Measurements from ENCODE around the gene AGBL1.

AGBL1 gene

GRCh38 chr15:86917361-86917671, 837.6 kb downstream of the AGBL1 start:
- H3K9me3 ChIP-seq (ENCODE audit: insufficient read depth, low read length, severe bottlenecking): no peaks in the 10 kb centered on the region
- H3K4me1 ChIP-seq (ENCODE audit: insufficient read depth, low read length): no peaks in the 10 kb centered on the region
- no peak overlapping the region for H2AFZ ChIP-seq (ENCODE audit: low read depth, low read length)
- no peak for DNase-seq
- H4K20me1 ChIP-seq (ENCODE audit: insufficient read depth, low read length): no peaks in the 10 kb centered on the region
- no peak overlapping the region for H3K4me3 ChIP-seq (ENCODE audit: low read depth in 1 of 2, low read length in 2 of 2)
- TF ChIP-seq CTCF (IDR thresholded peaks at IDR 0.05; ENCODE audit: borderline replicate concordance, extremely low read depth, low read length, poor library complexity, severe bottlenecking) (no peak), EZH2 (IDR thresholded peaks at IDR 0.05; ENCODE audit: borderline replicate concordance, low read depth, low read length, severe bottlenecking) (no peak)
- no peak overlapping the region for H3K27ac ChIP-seq (ENCODE audit: low read length)
- no peaks in the 10 kb centered on the region for H3K36me3 ChIP-seq (ENCODE audit: insufficient read depth, low read length)
- H3K4me2 ChIP-seq (ENCODE audit: insufficient read depth, low read length): no peak overlapping the region
- no peak for ATAC-seq (ENCODE audit: insufficient read depth, low read depth)
- H3K9ac ChIP-seq (ENCODE audit: low read depth, low read length): no peak overlapping the region
- H3K27me3 ChIP-seq (ENCODE audit: insufficient read depth, low read length, poor library complexity): no peaks in the 10 kb centered on the region
- no peaks in the 10 kb centered on the region for H3K79me2 ChIP-seq (ENCODE audit: insufficient read depth, low read length)

GRCh38 chr15:86919581-86919980, 839.9 kb downstream of the AGBL1 start:
- Histone ChIP-seq H3K4me3 (ENCODE audit: low read depth in 1 of 2, low read length in 2 of 2) (no peak overlapping the region), H3K27ac (ENCODE audit: low read length) (no peak overlapping the region), H4K20me1 (ENCODE audit: insufficient read depth, low read length) (no peaks in the 10 kb centered on the region), H3K4me1 (ENCODE audit: insufficient read depth, low read length) (no peaks in the 10 kb centered on the region), H3K9ac (ENCODE audit: low read depth, low read length) (no peak overlapping the region), H3K9me3 (ENCODE audit: insufficient read depth, low read length, severe bottlenecking) (no peaks in the 10 kb centered on the region), H3K4me2 (ENCODE audit: insufficient read depth, low read length) (no peak overlapping the region), H3K36me3 (ENCODE audit: insufficient read depth, low read length) (no peaks in the 10 kb centered on the region), H2AFZ (ENCODE audit: low read depth, low read length) (no peak overlapping the region), H3K27me3 (ENCODE audit: insufficient read depth, low read length, poor library complexity) (no peaks in the 10 kb centered on the region), H3K79me2 (ENCODE audit: insufficient read depth, low read length) (no peaks in the 10 kb centered on the region)
- ATAC-seq (ENCODE audit: insufficient read depth, low read depth) (no peak), DNase-seq (no peak)
- TF ChIP-seq EZH2 (IDR thresholded peaks at IDR 0.05; ENCODE audit: borderline replicate concordance, low read depth, low read length, severe bottlenecking) (no peak), CTCF (IDR thresholded peaks at IDR 0.05; ENCODE audit: borderline replicate concordance, extremely low read depth, low read length, poor library complexity, severe bottlenecking) (no peak)

GRCh38 chr15:86929461-86929860, 849.8 kb downstream of the AGBL1 start:
- no peaks in the 10 kb centered on the region for H3K79me2 ChIP-seq (ENCODE audit: insufficient read depth, low read length)
- H3K4me2 ChIP-seq (ENCODE audit: insufficient read depth, low read length): no peak overlapping the region
- DNase-seq: no peak
- H3K4me3 ChIP-seq (ENCODE audit: low read depth in 1 of 2, low read length in 2 of 2): no peak overlapping the region
- ATAC-seq (ENCODE audit: insufficient read depth, low read depth): no peak
- H2AFZ ChIP-seq (ENCODE audit: low read depth, low read length): no peak overlapping the region
- H3K27ac ChIP-seq (ENCODE audit: low read length): no peak overlapping the region
- no peaks in the 10 kb centered on the region for H3K27me3 ChIP-seq (ENCODE audit: insufficient read depth, low read length, poor library complexity)
- H4K20me1 ChIP-seq (ENCODE audit: insufficient read depth, low read length): no peaks in the 10 kb centered on the region
- no peaks in the 10 kb centered on the region for H3K4me1 ChIP-seq (ENCODE audit: insufficient read depth, low read length)
- H3K9me3 ChIP-seq (ENCODE audit: insufficient read depth, low read length, severe bottlenecking): no peaks in the 10 kb centered on the region
- H3K36me3 ChIP-seq (ENCODE audit: insufficient read depth, low read length): no peaks in the 10 kb centered on the region
- no peak overlapping the region for H3K9ac ChIP-seq (ENCODE audit: low read depth, low read length)
- no peak for TF ChIP-seq EZH2 (IDR thresholded peaks at IDR 0.05; ENCODE audit: borderline replicate concordance, low read depth, low read length, severe bottlenecking)
- no peak for TF ChIP-seq CTCF (IDR thresholded peaks at IDR 0.05; ENCODE audit: borderline replicate concordance, extremely low read depth, low read length, poor library complexity, severe bottlenecking)

GRCh38 chr15:86932456-86932855, 852.8 kb downstream of the AGBL1 start:
- Histone ChIP-seq H3K9me3 (ENCODE audit: insufficient read depth, low read length, severe bottlenecking) (no peaks in the 10 kb centered on the region), H3K27ac (ENCODE audit: low read length) (no peak overlapping the region), H3K4me2 (ENCODE audit: insufficient read depth, low read length) (no peak overlapping the region), H3K27me3 (ENCODE audit: insufficient read depth, low read length, poor library complexity) (no peaks in the 10 kb centered on the region), H3K36me3 (ENCODE audit: insufficient read depth, low read length) (no peaks in the 10 kb centered on the region), H3K79me2 (ENCODE audit: insufficient read depth, low read length) (no peaks in the 10 kb centered on the region), H3K4me1 (ENCODE audit: insufficient read depth, low read length) (no peaks in the 10 kb centered on the region), H4K20me1 (ENCODE audit: insufficient read depth, low read length) (no peaks in the 10 kb centered on the region), H3K4me3 (ENCODE audit: low read depth in 1 of 2, low read length in 2 of 2) (no peak overlapping the region), H3K9ac (ENCODE audit: low read depth, low read length) (no peak overlapping the region), H2AFZ (ENCODE audit: low read depth, low read length) (no peak overlapping the region)
- no peak for ATAC-seq (ENCODE audit: insufficient read depth, low read depth)
- TF ChIP-seq EZH2 (IDR thresholded peaks at IDR 0.05; ENCODE audit: borderline replicate concordance, low read depth, low read length, severe bottlenecking): no peak
- TF ChIP-seq CTCF (IDR thresholded peaks at IDR 0.05; ENCODE audit: borderline replicate concordance, extremely low read depth, low read length, poor library complexity, severe bottlenecking): no peak
- DNase-seq: no peak

Data from DND-41 (cell line).